Measurements from ENCODE around the gene HOXD3.

Gene HOXD3

GRCh38 chr2:176174382-176174823, 17.3 kb downstream of the HOXD3 start:
- in situ Hi-C loops (cut with MboI; ENCODE audit: low sequenced_read_pairs): no loop called here

- in situ Hi-C loops (cut with MboI; ENCODE audit: low sequenced_read_pairs): no loop called here
These were observed 18.0 kb downstream of the HOXD3 start for GRCh38 chr2:176174824-176175708.

- in situ Hi-C loops (cut with MboI; ENCODE audit: low sequenced_read_pairs): no loop called here
These were observed 18.9 kb downstream of the HOXD3 start for GRCh38 chr2:176175709-176176607.

- in situ Hi-C loops (cut with MboI; ENCODE audit: low sequenced_read_pairs): no loop called here
These were observed 20.5 kb downstream of the HOXD3 start for GRCh38 chr2:176177580-176178037.

GRCh38 chr2:176178038-176178756, 21.1 kb downstream of the HOXD3 start:
- in situ Hi-C loops (cut with MboI; ENCODE audit: low sequenced_read_pairs): no loop called here

GRCh38 chr2:176178757-176179295, 21.7 kb downstream of the HOXD3 start:
- in situ Hi-C loops (cut with MboI; ENCODE audit: low sequenced_read_pairs): no loop called here

- in situ Hi-C loops (cut with MboI; ENCODE audit: low sequenced_read_pairs): no loop called here
These were observed 24.4 kb downstream of the HOXD3 start for GRCh38 chr2:176181551-176181950.

GRCh38 chr2:176182671-176183070, 25.6 kb downstream of the HOXD3 start:
- in situ Hi-C loops (cut with MboI; ENCODE audit: low sequenced_read_pairs): no loop called here

- in situ Hi-C loops (cut with MboI; ENCODE audit: low sequenced_read_pairs): no loop called here
These were observed 27.6 kb downstream of the HOXD3 start for GRCh38 chr2:176184749-176185148.

- in situ Hi-C loops (cut with MboI; ENCODE audit: low sequenced_read_pairs): no loop called here
These were observed 28.9 kb downstream of the HOXD3 start for GRCh38 chr2:176186024-176186423.

- in situ Hi-C loops (cut with MboI; ENCODE audit: low sequenced_read_pairs): no loop called here
These were observed 30.2 kb downstream of the HOXD3 start for GRCh38 chr2:176187200-176187898.

GRCh38 chr2:176187899-176188773, 31.0 kb downstream of the HOXD3 start, which contains the start of gene HOXD1:
Gene HOXD1, plus strand, starts transcription at chr2:176188668. Its CDS starts 134 bp downstream, at chr2:176188802.
- in situ Hi-C loops (cut with MboI; ENCODE audit: low sequenced_read_pairs): no loop called here

GRCh38 chr2:176188774-176189680, 31.9 kb downstream of the HOXD3 start:
- in situ Hi-C loops (cut with MboI; ENCODE audit: low sequenced_read_pairs): no loop called here

- in situ Hi-C loops (cut with MboI; ENCODE audit: low sequenced_read_pairs): no loop called here
These were observed 32.9 kb downstream of the HOXD3 start for GRCh38 chr2:176189681-176190641.

GRCh38 chr2:176192351-176192750, 35.2 kb downstream of the HOXD3 start:
- in situ Hi-C loops (cut with MboI; ENCODE audit: low sequenced_read_pairs): no loop called here

- in situ Hi-C loops (cut with MboI; ENCODE audit: low sequenced_read_pairs): no loop called here
These were observed 35.9 kb downstream of the HOXD3 start for GRCh38 chr2:176193048-176193447.

GRCh38 chr2:176199902-176200301, 42.8 kb downstream of the HOXD3 start:
- in situ Hi-C loops (cut with MboI; ENCODE audit: low sequenced_read_pairs): no loop called here

Data from HL-60/S4 treated with phorbol 12-myristate 13-acetate at 8.2 ng/mL for 4 days and 3 days (cell line).